CD4-positive, alpha-beta T cell treated with Interleukin-21 for 1 hour (primary cell): Measurements from ENCODE around the gene RNLS.

ENCODE experiments used
- DNase-seq: peaks from one replicate; pipeline ENCODE4 v3.0.0-alpha.2; 2020

Gene RNLS

DNA sequence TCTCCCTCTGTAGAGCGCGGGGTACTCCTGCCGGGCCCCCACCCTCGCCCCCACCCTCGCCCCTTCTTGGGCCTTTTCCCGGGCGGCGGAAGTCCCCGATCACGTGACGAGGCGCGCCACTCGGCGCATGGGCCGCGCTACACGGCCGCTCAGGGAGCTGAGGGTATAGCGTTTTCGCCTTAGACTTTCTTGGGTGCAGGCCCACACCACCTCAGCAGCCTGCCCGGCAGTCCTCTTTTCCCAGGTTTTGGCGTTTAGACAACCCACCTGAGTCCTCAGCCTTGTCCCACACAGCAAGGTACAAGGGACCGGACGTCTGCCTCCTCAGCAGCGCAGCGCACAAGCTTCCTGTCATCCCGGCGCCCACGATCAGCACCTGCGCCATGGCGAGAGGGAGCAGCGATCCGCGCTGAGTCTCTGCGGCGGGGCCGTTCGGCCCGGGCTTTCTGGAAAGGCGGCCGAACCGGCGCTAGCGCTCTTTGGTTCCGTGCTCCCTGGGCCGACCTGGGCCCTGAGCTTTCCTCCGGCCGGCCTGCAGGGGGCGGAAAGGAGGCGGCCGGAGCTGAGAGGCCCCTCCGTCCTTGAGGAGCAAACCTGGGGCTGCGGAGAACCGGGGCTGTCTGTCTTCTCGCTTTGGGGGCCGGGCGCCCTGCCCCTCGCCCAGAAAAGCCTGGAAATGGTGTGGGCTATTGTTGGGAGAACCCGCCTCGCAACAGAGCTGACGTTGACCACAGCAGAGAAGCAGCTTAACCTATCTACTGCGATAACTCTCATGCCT, at the start of gene RNLS:
Gene RNLS, minus strand, starts transcription at position 513 of the 778 bp plus-strand sequence.
- peak; percentile 74 for DNase-seq

DNA sequence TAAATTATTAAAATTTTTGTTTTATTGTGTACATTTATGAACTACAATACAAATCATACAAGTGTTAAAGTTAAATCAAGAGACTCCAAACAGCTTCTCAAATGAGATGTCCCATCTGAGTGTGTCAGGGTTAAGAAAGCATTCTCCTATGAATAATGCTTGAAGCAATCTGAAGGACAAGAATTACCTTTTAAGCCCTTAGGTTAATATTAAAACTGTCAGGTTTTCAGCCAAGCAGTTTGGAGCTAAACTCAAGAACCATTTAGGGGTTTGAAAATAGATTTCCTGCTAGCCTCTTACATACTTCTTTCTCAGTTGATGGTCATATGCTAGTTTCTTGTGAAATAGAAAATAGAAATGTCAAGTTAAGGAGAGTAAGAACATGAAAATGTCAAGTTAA, 41.7 kb upstream of the RNLS start:
- no peak for DNase-seq

DNA sequence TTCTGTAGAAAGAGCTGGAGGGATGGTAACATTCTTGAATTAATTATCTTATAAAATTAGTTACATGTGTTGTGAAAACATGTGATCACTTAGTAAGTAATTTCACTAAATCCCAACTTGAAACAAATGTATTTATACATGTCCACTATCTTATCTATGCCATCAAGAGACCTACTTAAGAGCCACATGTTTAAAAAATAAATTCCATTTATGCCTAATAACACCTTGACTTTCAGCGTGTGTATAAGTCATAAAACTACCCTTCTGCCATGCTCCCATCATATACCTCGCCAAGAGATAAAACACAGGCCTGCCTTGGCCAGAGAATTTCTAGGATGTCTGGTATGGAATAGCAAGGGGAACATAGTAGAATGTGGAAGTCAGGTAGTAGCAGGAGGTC, 40.7 kb upstream of the RNLS start:
- no peak for DNase-seq

DNA sequence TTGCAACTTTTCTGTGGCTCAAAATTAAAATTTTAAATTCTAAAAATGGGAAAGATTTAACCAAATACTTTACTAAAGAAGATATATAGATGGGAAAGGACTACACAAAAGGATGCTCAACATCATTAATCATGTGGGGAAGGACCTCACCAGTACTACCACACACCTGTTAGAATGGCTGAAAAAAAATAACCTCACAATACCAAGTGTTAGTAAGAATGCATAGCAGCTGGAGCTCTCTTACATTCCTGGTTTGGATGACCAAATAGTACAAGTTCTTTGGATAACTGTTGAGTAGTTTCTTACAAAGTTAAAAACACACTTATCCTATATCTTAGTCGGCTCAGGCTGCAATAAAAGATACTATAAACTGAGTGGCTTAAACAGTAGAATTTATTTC, 37.3 kb upstream of the RNLS start:
- no peak for DNase-seq

DNA sequence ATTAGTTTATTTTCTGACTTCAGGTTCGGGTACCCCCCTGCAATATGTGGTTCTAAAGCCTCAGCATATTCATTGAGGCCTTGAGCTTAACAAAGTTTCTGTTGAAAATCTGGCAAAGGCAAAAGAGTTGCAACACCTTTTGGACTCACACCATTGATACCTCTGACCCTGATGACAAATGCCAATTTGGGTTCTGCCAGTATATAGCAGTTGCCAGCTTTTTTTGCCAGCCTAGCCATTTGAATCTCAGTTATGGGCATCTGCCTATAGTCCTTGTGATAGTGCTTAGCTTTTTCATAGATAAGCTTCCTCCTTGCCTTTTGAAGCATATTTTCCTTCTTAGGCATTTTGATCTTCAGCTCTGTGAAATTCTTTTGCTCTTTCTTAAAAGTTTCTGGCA, 35.4 kb upstream of the RNLS start:
- no peak for DNase-seq

DNA sequence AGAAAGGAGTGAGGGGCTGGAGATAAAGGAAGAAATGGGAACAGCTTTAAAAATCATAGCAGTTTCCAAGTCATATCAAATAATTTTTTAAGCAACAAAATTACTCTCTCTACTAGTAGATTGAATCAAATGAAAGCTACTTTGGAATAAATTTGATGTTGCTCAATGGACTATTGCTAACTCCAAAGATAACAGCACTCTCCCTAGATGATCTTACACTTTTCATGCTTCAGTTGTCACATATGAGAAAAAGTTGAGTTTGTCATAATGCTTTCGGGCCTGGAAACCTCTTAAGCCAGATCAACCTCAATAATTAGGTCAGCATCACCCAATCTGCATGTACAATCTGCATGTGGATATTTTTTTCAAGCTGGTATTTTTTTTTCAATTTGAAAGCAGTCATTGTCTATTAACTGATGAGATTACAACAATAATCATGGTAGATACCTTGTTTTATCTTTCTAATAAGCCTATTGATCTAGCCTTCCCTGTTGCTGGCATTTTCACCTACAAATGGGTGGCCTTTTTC, 34.7 kb upstream of the RNLS start:
- DNase-seq, result no peak

DNA sequence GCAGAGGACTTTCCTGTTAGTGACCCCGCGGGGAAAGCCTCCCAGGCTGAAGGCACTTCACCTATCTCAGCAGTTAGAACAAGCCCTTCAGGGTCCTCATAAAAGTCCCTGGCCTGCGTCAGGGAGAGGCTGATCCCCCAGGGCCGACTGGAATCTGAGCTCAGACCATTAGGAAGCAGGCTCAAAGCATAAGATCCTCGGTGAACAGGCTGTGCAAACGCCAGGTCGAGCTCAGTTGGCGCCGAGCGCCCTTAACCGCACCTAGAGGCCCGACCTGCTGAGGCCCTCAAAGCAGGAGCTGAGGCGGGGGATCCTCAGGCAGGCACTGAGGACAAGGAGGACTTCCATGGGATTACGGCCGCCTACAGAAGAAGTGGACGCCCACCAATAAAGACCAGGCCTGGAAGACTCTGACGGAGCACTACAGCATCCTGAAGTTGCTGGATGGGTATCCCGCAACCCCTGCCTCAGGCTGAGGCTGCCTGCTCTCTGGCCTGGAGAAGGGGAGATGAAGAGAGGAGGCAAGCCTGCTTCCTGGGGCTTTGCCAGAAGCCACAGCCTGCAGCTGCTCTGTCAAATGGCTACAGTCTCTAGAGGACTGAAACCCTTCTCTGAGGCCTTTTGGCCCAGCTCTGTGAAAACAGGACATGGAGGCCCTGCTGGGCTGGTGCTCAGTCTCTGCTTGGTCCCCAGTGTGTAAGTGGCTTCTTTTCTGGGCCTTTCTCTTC, 33.3 kb upstream of the RNLS start:
- no peak for DNase-seq

DNA sequence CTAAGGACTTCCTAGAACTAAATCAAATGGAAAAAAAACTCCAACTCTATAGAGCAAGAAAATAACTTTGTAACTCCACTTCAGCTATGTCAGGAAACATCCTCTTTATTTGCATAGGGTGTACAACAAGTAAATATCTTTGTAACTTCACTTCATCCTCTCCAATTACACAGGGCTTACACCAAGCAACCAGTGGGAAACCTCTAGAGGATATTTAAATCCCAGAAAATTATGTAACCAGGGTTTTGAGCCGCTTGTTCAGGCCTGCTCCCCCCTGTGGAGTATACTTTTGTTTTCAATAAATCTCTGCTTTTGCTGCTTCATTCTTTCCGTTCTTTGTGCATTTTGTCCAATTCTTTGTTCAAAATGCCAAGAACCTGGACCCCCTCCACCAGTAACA, 25.7 kb upstream of the RNLS start:
- no peak for DNase-seq

DNA sequence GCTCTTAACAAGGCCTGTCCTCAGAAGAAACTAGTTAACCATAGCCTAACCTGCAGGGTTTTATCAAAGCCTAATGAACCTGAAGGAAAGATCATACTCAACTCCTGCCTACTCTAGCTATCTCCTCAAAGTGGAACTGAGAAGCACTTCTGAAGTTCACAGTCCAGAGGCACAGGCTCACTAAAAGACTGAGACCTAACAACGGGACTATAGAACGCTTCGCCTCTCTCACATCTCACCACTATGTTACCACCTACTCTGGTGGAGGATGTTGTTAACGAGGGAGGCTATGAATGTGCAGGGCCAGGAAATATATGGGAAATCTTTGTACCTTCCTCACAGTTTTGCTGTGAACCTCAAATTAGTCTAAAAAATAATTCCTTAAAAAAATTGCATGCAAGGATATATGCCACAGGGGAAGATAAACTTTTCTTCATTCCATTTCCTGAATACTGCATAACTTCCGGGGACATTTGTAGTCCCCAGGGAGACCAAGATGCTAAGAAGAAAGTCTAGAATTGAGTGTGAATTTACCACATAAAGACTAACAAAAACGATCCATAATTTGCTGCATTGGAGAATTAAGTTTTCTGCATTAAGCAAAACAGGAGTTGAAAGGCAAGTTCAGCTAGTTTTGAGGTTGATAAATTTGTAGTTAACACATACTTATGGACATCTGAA, 25.1 kb upstream of the RNLS start:
- DNase-seq, result no peak

DNA sequence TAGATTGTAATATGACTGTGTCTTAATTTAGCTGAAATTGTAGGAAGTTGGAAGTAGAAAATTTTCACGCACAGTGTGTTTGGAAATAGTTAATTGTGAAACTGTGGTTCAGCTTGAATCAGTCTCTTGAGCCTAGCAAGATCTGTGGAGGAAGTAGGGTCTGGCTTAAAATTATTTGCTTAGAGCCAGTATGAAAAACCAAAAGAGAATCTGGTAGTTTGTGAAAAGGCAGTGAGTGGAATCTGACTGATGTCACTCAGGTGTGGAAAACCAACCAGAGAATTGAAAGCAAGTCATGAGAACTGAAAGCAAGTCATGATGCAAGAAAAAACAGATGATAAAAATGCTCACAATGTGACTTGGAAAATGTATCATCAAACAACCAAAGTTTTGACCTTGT, 14.9 kb upstream of the RNLS start:
- DNase-seq, result no peak

DNA sequence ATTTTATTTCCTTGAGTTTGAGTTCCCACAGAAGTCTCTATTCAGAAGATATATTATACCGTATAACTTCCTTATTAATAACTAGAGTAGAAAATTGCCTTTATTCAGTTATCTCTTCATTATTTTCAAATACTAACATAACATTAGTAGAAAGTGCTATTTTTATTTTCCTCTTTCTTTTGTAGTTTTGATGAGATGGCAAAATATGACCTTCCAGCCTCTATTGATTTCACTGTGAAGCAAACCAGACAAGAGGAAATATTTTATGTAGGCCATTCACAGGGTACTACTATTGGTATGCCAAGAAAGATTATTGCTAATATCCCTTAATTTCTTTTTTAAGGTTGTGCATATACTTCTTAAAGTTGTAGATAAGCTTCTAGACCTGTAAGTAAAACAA, 11.4 kb upstream of the RNLS start:
- no peak for DNase-seq

DNA sequence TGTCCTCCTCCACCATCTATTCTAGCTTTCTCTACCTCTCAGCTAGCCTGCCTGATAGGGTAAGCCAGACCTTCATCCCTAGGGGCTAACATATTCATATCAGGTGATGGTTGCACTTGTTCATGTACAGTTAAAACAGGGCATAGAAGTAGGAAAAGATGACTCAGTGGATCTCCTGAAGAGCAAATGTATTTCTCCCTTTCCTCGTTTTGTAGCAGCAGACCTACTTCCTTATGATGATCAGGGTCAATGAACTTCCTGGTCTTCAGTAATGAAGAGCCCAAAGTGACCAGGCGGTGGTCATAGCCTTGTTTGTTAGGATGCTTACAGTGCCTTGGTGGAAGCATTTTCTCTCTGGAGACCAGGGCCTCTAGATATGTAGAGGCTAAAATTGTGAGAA, 9.8 kb upstream of the RNLS start:
- DNase-seq, result no peak

DNA sequence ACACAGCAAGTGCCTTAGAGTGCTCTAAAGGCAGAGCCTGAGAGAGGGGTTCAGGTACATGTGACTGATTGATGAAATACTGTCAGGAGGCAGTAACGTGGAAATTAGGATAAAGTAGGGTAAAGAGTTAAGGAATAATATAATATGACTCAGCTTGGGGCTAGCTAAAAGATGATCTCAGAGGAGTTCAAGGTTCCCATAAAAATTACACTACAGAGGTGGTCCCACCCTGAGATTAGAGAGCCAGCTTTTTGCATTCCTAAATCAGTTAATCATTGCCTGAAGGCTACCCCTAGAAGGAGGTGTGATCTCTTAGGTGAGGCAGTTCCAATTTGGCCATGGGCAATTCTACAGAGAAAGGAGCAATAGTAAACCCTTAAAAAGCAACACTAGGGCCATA, 9.3 kb upstream of the RNLS start:
- no peak for DNase-seq

DNA sequence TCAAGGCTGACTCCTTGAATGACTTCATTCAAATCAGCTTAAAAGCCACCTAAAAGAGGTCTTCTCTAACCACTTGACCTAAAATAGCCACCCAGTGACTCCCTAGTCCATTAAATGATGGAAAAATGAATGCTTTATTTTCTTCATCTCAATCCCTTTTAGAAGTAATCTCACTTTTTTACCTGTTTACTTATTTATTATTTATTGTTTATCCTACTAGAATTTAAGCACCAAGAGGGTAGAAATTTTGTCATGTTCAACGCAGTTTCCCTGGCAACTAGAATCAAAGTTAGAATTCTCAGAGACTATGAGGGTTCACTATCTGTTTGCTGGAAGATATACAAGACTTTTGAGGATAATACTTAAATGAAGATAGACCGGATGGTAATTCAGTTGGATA, 3.3 kb upstream of the RNLS start, which contains the start of gene LIPJ:
Gene LIPJ, plus strand, starts transcription at position 301 of the 400 bp plus-strand sequence. CDS start 3,926 bp downstream, outside the sequence.
- no peak for DNase-seq

DNA sequence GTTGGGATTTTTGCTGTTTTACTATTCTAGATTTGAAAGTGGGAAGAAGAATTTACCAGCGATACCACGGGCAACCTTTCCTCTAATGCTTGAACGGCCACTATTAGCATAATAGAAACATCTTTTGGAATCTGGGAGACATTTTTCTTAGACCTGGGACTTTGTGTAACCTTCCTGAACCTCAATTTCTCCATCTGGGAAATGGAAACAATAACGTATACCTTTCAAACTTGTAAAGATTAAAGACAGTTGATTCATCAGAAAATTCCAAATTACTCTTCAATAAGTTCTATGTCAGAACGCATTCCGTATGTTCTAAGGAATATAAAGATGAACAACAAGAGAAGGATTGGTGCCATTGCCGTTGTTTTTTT, 453 bp upstream of the RNLS start:
- DNase-seq, result no peak

DNA sequence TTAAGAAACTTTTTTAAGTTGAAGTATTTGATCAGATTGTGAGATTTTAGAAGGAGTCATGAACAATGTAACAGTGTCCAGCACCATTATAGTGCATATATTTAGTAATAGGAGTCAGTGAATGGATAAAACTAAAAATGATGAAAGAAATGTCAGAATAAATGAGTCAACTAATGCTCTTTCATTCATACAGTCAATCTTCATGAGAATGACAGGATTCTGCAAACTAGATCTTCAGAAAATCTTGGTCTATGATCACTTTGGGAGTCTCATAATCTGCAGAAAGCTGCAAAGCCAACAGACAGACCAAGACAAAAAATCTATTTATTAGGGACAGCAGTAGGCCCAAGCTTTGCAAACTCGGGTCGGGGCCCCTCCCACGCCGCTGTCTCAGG, 710 bp downstream of the RNLS start:
- DNase-seq, result no peak

DNA sequence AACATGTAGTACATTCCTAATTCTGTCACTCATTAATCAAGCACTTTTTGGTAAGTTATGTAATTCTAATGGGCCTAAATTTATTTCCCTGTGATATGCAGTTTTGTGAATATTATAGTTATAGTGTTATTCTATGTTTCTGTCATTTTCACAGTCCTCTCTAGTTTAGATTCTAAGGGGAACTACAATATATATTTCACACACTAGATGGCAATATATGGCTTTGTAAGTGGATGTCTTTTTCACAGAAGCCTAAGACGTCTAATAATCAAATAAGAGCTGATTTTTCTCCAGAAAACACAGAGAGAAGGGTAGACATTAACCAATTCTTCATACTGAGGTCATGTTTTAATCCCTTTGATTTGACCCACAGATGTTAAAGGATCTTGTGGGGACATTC, 18.0 kb downstream of the RNLS start:
- peak; percentile 19 for DNase-seq

DNA sequence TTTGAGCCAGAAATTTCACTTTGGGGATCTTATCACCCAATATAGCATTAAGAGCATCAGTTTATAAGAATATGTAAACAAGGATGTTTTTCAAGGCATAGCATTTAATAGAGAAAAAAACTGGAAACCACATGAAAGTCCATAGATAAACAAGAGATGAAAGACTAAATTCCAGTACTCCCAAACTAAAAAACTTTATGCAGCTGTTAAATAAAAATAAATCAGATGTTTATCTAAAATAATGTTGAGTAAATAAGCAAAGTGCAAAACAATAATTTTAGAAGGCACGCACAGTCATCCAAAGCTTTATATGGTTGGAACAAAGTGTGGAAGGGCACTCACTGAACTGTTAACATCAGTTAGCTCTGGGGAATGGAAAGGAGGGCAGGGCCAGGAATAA, 21.0 kb downstream of the RNLS start:
- no peak for DNase-seq

DNA sequence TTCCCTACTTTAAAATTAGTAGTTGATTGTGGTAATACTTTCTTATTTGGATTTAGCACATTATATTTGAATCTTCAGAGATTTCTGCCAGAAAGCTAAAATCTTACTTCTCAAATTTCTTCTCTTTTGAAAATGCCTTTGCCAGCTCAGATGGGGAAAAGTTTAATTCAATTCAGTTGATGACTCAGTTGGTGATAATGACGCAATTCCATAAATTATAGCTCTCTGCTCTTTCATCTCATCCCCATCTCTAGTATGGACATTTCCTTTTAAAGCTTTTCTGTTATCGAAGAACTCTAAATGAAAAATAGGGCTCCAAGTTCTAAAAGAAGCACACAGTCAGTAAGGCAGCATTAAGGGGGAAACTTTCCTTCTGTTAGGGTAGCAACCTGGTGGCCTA, 25.5 kb downstream of the RNLS start:
- DNase-seq, result no peak

DNA sequence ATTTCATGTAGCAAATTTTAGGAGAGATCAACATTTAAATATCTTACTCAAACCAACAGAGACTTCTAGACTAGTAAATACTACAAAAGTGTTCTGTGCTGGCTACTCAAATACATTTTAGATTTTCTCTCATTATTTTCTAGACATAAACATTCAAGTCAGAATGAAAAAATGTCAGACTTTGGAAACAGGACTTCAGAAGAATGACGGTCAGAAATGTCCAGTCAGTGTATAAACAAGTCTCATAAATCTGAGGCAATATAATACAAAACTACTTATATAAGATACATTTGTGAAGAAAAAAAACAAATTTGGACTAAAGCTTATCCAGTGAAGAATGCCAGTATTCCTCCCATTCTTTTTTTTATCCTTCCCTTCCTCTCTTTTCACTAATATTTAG, 25.9 kb downstream of the RNLS start:
- no peak for DNase-seq

DNA sequence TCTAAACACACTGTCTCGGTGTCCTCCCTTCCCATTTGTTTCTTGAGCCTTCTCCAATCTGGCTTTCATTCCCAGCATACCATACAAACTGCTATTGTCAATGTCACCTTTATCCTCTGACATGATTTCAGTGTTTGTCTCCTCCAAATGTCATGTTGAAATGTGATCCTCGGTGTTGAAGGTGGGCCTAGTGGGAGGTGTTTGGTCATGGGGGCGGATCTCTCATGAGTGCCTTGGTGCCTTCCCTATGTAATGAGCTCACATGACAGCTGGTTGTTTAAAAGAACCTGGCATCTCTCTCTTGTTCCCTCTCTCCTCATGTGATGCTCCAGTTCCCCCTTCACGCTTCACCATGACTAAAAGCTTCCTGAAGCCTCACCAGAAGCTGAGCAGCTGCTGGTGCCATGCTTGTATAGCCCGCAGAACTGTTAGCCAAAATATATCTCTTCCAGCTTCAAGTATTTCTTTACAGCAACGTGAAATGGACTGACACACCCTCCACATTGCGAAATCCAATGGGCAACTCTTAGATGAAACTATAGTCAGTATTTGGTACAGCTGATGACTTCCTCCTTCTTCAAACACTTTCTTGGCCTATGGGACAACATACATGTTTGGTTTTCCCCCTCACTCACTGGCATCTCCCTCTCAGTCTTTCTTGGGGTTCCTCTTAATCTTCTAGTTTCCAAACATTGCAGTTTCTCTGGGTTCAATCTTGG, 27.8 kb downstream of the RNLS start:
- DNase-seq, result no peak

DNA sequence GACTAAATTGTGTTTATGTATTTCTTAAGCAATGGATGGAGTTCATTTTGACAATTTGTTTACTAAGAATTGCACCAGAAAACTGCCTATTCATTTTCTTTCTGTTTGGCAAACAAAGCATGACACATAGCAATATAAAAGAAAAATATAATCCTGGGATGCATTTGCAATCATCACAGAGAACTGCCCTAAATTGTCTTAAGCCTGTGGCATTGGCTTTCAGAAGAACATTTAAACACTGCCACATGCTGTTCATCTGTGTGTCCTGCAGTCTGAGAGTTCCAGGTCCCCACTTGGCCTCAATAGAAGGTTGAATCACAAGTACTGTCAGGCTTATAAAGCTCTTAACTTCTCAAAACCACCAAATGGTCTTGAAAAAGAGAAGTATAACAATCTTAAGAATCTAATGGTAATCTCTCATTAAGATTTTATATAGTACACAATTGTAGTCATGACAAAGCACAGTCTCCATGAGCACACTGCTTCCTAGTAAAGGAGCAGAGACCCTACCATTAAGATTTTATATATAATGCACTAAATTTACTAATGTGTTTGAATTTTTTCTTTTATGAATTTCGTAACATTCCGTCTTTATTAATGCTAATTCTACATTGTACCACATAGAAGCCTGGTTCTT, 29.9 kb downstream of the RNLS start:
- DNase-seq, result peak; percentile 62

DNA sequence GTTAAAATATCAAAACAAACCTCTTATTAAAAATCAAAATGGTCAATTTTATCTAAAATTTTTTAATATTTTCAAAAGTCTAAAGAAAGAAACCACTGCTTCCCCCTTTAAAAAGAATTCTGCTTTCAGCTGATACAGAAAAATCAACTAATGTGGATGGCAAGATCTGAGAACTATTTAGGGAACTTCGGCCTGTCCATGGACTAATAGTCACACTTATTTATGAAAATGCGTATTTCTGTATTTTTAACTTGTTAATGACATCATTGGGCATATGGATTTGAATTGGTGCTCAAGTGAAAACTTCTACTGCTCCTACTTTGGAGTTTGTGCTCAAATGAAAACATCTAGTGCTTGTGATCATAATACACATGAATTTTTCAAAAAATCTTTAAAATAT, 31.9 kb downstream of the RNLS start:
- DNase-seq, result no peak
